ENCODE results near the gene CNTNAP5. TPM values are rescaled to one million over a fixed set of nuclear protein-coding genes. Genes with fewer than 3 reads are reported as not detected.

The CNTNAP5 gene
- total RNA-seq, 1 donor from 2014 or later: not detected

GRCh38 chr2:124261456-124261855, 236.4 kb downstream of the CNTNAP5 start:
- peaks cover 6% of the 10 kb centered on the region for H3K9me3 Mint-ChIP-seq
- no peak overlapping the region for H3K9ac ChIP-seq

GRCh38 chr2:124264551-124265091, 239.5 kb downstream of the CNTNAP5 start:
- Histone ChIP-seq H3K9ac (no peak overlapping the region), H3K36me3 (no peaks in the 10 kb centered on the region), H3K4me1 (no peaks in the 10 kb centered on the region), H3K27ac (no peak overlapping the region), H2AFZ (replicated peaks) (no peak overlapping the region), H3K27me3 (no peaks in the 10 kb centered on the region), H4K20me1 (ENCODE audit: low read depth) (no peaks in the 10 kb centered on the region), H3F3A (ENCODE audit: low read depth) (no peaks in the 10 kb centered on the region), H3K4me3 (no peak overlapping the region), H3K4me2 (no peak overlapping the region), H3K79me2 (ENCODE audit: low read depth) (no peaks in the 10 kb centered on the region), H3K9me3 (ENCODE audit: low read depth) (no peaks in the 10 kb centered on the region)
- H3K9me3 Mint-ChIP-seq: peaks cover 5% of the 10 kb centered on the region
- H3K36me3 Mint-ChIP-seq: no peaks in the 10 kb centered on the region
- H3K27ac Mint-ChIP-seq: no peak overlapping the region
- no peak for DNase-seq (ENCODE audit: low spot score)
- TF ChIP-seq EZH2phosphoT487 (IDR thresholded peaks at IDR 0.05) (no peak), EZH2 (IDR thresholded peaks at IDR 0.05) (no peak)
- TF ChIP-seq, protein P1, sequence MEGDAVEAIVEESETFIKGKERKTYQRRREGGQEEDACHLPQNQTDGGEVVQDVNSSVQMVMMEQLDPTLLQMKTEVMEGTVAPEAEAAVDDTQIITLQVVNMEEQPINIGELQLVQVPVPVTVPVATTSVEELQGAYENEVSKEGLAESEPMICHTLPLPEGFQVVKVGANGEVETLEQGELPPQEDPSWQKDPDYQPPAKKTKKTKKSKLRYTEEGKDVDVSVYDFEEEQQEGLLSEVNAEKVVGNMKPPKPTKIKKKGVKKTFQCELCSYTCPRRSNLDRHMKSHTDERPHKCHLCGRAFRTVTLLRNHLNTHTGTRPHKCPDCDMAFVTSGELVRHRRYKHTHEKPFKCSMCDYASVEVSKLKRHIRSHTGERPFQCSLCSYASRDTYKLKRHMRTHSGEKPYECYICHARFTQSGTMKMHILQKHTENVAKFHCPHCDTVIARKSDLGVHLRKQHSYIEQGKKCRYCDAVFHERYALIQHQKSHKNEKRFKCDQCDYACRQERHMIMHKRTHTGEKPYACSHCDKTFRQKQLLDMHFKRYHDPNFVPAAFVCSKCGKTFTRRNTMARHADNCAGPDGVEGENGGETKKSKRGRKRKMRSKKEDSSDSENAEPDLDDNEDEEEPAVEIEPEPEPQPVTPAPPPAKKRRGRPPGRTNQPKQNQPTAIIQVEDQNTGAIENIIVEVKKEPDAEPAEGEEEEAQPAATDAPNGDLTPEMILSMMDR (IDR thresholded peaks at IDR 0.05): no peak
- peaks cover 18% of the 10 kb centered on the region for H3K4me1 Mint-ChIP-seq
- H3K4me3 Mint-ChIP-seq: no peak overlapping the region
- peaks cover 2% of the 10 kb centered on the region for H3K27me3 Mint-ChIP-seq (ENCODE audit: insufficient read depth, low read depth)

More at GRCh38 chr2:124261456-124261855, 236.4 kb downstream of the CNTNAP5 start:
- TF ChIP-seq, protein P1 (IDR thresholded peaks at IDR 0.05): no peak
- TF ChIP-seq EZH2phosphoT487 (IDR thresholded peaks at IDR 0.05) (no peak), EZH2 (IDR thresholded peaks at IDR 0.05) (no peak)
- H3K27ac ChIP-seq: no peak overlapping the region
- Mint-ChIP-seq H3K27ac (no peak overlapping the region), H3K36me3 (no peaks in the 10 kb centered on the region), H3K27me3 (ENCODE audit: insufficient read depth, low read depth) (peaks cover 2% of the 10 kb centered on the region), H3K4me1 (peaks cover under 1% of the 10 kb centered on the region), H3K4me3 (no peak overlapping the region)
- H4K20me1 ChIP-seq (ENCODE audit: low read depth): no peaks in the 10 kb centered on the region
- H3K27me3 ChIP-seq: no peaks in the 10 kb centered on the region
- no peaks in the 10 kb centered on the region for H3K36me3 ChIP-seq
- H3K4me2 ChIP-seq: no peak overlapping the region
- H3K4me3 ChIP-seq: no peak overlapping the region
- H3F3A ChIP-seq (ENCODE audit: low read depth): no peaks in the 10 kb centered on the region
- no peaks in the 10 kb centered on the region for H3K4me1 ChIP-seq
- no peak overlapping the region for H2AFZ ChIP-seq (replicated peaks)
- no peaks in the 10 kb centered on the region for H3K9me3 ChIP-seq (ENCODE audit: low read depth)
- no peak for DNase-seq (ENCODE audit: low spot score)
- H3K79me2 ChIP-seq (ENCODE audit: low read depth): no peaks in the 10 kb centered on the region

DNA sequence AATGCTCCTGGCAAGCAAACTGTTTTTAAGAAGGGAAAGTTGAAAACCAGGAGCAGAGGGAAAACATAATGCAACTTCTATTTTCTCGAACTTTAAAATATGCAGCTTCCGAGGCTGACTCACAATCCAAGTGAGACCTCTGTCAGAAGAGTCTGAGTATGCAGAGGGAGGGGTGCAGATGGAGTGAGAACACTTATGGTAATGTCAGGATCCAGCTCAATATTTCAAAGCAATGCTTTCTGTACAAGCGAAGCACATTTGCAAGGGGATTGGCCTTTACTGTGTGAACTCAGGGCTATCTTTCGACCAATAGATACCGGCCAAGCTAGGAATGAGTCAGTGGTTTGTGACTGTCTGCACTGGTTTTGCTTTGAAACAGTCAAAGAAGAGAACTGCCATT, 242.7 kb downstream of the CNTNAP5 start:
- Histone ChIP-seq H3K79me2 (ENCODE audit: low read depth) (no peaks in the 10 kb centered on the region), H2AFZ (replicated peaks) (peak overlapping the region; percentile 37), H3K4me1 (no peaks in the 10 kb centered on the region), H3K27me3 (no peaks in the 10 kb centered on the region), H3K36me3 (no peaks in the 10 kb centered on the region), H3K27ac (no peak overlapping the region), H4K20me1 (ENCODE audit: low read depth) (no peaks in the 10 kb centered on the region), H3K9ac (no peak overlapping the region), H3K9me3 (ENCODE audit: low read depth) (no peaks in the 10 kb centered on the region), H3F3A (ENCODE audit: low read depth) (no peaks in the 10 kb centered on the region), H3K4me2 (no peak overlapping the region), H3K4me3 (no peak overlapping the region)
- no peak overlapping the region for H3K4me3 Mint-ChIP-seq
- no peaks in the 10 kb centered on the region for H3K36me3 Mint-ChIP-seq
- H3K27ac Mint-ChIP-seq: no peak overlapping the region
- no peak for DNase-seq (ENCODE audit: low spot score)
- TF ChIP-seq, protein P1 (IDR thresholded peaks at IDR 0.05): no peak
- TF ChIP-seq EZH2 (IDR thresholded peaks at IDR 0.05) (no peak), EZH2phosphoT487 (IDR thresholded peaks at IDR 0.05) (no peak)
- no peaks in the 10 kb centered on the region for H3K9me3 Mint-ChIP-seq
- H3K4me1 Mint-ChIP-seq: peaks cover 18% of the 10 kb centered on the region
- H3K27me3 Mint-ChIP-seq (ENCODE audit: insufficient read depth, low read depth): peaks cover 2% of the 10 kb centered on the region
